DMS53 (cell line): ENCODE measurements around the gene ATG4D.
"Not testable (repeated sequence)": the region's sequence is repeated elsewhere in the genome, so short reads cannot be mapped to it uniquely, and the experiment has no call there.

ENCODE experiments used
- DNase-seq: peaks from one replicate; lab custom pipeline; 2025; lab: John Stamatoyannopoulos, UW

ATG4D gene

DNA sequence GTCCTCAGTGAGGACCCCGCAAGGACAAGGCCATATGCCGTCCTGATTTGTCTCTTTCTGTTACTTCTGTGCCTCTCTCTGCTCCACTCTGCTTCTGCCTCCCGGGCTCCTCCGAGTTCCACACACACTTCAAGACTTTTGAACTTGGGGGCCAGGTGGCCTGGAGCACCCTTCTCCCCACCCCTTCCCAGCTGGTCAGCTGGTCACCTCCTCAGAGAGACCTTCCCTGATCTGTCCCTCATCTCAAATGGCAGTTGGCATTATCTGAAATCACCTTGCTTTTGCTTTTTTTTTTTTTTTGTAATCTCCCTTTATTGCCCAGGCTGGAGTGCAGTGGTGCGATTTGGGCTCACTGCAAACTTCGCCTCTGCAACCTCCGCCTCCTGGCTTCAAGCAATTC lies 24.3 kb upstream of the ATG4D start:
- no peak for DNase-seq

DNA sequence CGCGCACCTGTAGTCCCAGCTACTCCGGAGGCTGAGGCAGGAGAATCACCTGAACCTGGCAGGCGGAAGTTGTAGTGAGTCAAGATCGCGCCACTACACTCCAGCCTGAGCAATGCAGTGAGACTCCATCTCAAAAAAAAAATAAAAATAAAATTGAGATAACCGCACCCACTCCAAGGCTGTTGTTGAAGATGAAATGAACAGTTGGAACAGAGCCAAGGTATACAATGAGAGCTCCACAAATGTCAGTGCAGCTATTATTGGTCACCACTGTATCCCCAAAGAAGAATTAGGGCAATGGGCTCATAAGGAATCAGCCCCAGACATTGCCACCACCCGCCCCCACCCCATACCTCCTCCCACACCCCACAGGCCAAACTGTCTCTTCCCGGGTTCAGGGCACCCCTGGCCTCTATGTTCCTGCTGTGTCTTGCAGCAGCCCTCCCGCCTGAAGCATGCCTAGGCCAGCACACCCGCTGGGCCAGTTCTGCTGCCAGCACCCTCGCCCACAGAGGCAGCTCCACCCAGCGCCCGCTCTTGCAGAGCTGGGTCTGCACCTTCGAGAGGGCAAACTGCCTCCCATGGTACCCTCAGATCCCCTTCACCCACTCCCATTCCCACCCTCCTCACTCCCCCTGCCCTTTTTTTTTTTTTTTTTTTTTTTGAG lies 22.9 kb upstream of the ATG4D start:
- DNase-seq, result peak; percentile 39

DNA sequence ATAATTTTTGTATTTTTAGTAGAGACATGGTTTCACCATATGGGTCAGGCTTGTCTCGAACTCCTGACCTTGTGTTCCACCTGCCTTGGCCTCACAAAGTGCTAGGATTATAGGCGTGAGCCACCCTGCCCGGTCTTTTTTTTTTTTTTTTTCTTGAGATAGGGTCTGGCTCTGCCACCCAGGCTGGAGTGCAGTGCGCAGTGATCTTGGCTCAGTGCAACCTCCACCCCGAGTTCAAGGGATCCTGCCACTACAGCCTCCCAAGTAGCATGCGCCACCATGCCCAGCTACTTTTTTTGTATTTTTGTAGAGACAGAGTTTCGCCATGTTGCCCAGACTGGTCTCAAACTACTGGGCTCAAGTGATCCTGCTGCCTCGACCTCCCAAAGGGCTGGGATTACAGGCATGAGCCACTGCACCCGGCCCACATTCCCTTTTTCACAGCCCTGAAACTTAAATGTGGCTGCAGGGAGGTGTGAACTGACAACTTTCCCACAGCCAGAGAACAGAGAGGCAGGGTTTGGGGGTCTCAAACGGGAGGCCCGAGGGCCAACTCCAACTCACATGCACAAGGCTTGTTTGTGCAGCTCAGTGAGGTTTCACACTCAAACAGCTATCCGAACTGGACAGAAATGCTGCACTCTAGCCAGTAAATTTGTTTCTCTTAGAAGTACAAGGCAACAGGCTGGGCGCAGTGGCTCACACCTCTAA lies 22.1 kb upstream of the ATG4D start:
- no peak for DNase-seq

DNA sequence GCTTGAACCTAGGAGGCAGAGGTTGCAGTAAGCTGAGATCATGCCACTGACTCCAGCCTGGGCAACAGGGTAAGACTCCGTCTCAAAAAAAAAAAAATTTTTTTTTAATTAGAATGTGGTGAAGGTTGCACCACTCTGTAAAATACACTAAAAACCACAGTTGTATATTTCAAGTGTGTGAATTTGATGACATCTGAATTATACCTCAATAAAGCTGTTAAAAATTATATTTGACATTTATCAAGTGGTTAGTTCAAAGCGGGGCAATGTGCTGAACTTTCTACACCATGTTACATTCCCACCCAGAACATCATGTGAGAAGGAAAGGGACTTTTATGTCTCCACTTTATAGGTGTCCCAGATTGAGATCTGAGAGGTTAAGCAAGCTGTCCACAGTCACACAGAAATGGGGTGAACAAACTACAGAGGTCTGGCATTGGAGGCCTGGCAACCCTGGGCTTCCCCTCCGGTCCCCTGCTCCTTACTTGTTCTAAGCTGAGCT lies 20.5 kb upstream of the ATG4D start:
- no peak for DNase-seq

DNA sequence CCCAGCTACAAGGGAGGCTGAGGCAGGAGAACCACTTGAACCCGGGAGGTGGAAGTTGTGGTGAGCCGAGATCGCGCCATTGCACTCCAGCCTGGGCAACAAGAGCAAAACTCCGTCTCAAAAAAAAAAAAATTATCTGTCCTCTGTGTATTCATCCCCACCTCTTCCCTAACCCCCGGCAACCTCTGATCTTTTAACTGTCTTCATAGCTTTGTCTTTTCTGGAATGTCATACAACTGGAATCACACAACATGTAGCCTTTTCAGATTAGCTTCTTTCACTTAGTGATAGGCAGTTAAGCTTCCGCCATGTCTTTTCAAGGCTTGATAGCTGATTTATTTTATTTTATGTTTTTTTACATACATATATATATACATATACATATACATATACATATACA lies 18.1 kb upstream of the ATG4D start:
- DNase-seq, result no peak

DNA sequence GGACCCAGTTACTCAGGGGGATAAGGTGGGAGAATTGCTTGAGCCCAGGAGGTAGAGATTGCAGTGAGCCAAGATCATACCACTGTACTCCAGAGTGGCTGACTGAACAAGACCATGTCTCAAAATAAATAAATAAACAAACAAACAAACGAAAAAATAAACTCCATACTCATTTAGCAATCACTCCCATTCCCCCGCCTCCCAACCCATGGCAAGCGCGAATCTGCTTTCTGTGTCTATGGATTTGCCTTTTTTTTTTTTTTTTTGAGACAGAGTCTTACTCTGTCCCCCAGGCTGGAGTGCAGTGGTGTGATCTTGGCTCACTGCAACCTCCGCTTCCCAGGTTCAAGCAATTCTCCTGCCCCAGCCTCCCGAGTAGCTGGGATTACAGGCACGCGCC lies 16.8 kb upstream of the ATG4D start:
- not testable (repeated sequence) for DNase-seq

DNA sequence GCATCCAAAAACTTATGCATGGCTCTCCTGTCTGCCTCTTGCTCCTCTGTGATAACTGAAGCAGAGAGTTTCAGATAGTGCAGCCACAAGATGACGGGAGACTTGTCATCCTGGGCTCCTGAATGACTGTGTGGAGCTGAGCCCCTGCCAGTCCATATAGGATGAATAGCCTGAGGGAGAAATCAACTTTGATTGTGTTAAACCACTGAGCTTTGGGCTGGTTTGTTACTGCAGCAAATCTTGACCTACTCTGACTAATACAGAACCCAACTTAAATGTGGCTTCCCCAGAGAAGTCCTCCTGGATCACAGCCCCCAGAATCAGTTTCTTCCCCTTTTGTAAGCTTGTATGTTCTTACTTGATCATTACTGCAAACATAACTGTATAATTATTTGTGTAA lies 11.2 kb upstream of the ATG4D start:
- no peak for DNase-seq

DNA sequence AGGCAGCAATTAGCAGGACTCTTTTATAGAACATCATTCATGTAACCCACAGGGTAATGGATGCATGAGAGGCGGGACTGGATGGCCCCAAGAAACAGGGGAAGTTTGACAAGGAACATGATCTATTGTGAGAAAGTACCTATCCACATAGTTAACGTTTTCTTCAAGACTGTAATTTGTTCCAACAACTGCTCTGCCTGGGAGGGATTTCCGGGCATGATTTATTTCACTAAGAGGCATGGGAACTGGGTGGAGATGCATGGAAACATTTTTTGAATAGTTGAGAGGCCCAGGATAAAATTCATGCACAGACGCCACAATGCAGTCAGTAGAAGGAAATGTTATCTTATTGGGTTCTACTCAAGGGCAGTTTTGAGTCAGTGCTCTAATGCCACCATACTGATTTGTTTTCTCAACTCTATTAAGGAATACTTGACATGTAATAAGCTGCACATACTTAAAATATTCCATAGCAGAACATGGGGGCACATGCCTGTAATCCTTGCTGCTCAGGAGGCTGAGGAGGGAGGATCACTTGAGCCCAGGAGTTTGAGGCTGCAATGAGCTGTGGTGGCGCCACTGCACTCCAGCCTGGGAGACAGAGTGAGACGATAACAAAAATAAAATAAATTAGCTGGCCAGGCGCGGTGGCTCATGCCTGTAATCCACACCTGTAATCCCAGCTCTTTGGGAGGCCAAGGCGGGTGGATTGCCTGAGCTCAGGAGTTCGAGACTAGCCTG lies 9.9 kb upstream of the ATG4D start:
- DNase-seq, result no peak

DNA sequence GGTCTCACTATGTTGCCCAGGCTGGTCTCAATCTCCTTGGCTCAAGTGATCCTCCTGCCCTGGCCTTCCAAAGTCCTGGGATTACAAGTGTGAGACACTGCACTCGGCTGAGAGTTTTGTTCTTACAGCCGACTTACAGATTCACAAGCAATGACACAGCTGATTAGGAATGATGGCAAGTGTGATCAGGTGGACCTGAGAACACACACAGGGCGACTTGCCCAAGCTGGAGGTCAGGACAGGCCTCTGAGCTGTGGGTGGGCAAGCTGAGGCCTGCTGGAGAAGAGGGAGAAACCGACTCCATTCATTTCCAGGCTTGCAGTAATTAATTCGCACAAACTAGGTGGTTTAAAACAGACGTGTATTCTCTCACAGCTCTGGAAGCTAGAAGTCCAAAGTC lies 8.1 kb upstream of the ATG4D start:
- DNase-seq, result no peak

DNA sequence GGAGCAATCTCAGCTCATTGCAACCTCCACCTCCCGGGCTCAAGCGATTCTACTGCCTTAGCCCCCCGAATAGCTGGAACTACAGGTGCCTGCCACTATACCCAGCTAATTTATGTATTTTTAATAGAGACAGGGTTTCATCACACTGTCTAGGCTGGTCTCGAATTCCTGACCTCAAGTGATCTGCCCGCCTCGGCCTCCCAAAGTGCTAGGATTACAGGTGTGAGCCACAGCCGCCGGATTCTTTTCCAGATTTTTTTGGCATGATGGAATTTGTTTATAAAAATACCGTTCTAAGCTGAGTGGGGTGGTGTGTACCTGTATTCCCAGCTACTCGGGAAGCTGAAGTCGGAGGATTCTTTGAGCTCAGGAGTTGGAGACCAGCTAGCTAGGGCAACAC lies 6.0 kb upstream of the ATG4D start:
- no peak for DNase-seq

DNA sequence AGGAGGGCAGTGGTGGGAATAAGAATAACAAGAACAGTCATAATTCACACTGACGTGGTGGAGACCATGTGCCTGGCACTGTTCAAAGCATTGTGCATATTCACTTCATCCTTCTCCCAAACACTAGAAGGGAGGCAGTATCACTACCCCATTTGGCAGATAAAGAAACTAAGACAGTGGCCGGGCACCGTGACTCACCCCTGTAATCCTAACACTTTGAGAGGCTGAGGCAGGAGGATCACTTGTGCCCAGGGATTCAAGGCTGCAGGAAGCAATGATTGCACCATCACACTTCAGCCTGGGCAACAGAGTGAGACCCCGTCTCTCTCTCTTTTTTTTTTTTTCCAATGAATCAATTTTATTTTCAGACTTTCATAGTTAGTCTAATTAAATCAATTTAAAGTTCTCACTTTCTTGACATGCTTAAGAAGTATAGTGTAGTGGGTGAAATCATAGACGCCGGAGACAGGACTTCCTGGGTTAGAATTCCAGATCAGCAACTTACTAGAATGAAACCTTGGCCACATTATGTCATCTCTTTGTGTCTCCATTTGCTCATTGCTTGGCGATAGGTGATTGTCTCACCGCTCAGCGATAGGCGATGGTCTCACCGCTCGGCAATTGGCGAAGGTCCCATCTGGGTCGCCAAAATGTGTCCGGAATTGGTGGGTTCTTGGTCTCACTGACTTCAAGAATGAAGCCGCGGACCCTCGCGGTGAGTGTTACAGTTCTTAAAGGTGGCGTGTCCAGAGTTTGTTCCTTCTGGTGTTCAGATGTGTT lies 5.3 kb upstream of the ATG4D start:
- DNase-seq, result no peak

DNA sequence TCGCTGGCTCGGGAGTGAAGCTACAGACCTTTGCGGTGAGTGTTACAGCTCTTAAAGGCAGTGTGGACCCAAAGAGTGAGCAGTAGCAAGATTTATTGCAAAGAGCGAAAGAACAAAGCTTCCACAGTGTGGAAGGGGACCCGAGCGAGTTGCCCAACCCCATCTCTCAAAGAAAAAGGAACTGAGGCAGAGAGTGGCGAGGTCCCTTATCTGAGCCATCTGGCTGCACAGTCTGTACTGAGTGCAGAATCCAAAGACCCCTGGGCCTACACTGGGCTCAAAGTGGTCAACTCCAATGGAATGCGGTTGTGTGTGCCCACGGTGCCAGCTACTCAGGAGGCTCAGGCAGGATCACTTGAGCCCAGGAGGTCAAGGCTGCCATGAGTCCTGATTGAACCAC lies 4.7 kb upstream of the ATG4D start:
- not testable (repeated sequence) for DNase-seq

DNA sequence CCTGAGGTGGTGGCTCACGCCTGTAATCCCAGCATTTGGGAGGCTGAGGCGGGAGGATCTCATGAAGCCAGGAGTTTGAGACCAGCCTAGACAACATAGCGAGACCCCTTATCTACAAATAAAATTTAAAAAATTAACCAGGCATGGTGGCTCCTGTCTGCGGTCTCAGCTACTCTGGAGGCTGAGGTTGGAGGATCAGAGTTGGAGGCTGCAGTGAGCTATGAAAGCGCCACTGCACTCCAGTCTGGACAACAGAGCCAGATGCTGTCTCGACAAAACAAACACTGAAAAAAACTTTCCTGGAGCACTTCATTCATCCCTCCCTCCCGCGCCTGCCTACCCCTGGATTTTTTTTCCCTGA lies 665 bp upstream of the ATG4D start:
- DNase-seq, result peak; percentile 84

DNA sequence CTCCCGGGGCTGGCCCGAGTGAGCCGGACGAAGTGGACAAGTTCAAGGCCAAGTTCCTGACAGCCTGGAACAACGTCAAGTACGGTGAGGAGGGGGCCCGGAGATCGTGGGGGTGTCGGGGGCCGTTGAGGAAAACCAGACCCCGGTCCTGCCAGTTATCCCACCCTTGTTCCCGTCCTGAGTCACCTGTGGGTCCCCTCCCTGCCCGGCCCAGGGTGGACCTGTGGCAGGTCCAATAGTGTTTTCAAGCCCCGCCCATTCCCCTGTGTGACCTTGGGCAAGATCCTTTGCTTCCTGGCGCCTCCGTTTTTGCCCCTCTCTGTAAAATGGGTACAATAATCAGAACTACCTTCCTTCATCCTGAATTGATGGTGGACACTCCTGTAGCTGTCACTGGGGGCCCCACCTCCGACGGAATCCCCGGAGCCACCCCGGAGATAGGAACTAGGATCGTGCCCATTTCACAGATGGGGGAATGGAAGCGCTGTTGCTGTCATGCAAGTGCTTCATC lies 593 bp downstream of the ATG4D start:
- DNase-seq, result peak; percentile 56

DNA sequence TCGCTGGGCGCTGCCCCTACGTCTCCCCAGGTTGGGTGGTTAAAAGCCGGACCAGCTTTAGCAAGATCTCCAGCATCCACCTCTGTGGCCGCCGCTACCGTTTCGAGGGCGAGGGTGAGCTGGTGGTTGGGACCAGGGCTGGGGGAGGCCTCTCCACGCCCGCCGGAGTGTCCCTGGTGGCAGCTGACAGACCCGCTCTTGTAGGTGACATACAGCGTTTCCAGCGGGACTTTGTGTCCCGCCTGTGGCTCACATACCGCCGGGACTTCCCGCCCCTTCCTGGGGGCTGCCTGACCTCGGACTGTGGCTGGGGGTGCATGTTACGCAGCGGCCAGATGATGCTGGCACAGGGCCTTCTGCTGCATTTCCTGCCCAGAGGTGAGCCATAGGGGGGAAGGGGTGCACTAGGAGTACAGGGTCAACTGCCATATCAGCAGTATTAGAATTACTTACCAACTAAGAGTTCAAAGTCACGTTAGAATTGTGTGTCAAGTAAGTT lies 1.1 kb downstream of the ATG4D start:
- DNase-seq, result no peak

DNA sequence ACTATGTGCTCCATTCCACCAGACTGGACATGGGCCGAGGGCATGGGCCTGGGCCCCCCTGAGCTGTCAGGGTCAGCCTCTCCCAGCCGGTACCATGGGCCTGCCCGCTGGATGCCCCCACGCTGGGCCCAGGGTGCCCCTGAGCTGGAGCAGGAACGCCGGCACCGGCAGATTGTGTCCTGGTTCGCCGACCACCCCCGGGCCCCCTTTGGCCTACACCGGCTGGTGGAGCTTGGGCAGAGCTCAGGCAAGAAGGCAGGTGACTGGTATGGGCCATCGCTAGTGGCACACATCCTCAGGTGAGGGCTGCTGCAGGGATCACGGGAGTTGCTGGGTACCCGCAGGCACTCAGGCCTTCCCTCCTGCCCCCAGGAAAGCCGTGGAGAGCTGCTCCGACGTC lies 3.1 kb downstream of the ATG4D start:
- no peak for DNase-seq

DNA sequence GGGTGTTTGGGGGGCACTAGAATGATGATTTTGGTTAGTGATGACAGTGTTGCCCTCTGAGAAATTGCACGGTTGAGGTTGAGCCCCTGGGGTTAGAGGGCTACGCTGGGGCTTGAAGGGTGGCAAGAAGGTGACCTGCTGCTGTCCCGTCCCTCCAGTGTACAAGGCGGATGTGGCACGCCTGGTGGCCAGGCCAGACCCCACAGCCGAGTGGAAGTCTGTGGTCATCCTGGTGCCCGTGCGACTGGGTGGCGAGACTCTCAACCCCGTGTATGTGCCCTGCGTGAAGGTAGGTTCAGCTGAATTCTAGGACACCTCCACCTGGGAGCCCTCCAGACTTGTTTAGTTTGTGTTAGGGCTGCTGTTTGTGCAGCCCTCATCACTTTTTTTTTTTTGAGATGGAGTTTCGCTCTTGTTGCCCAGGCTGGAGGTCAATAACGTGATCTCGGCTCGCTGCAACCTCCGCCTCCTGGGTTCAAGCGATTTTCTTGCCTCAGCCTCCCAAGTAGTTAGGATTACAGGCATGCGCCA lies 5.1 kb downstream of the ATG4D start:
- DNase-seq, result no peak

DNA sequence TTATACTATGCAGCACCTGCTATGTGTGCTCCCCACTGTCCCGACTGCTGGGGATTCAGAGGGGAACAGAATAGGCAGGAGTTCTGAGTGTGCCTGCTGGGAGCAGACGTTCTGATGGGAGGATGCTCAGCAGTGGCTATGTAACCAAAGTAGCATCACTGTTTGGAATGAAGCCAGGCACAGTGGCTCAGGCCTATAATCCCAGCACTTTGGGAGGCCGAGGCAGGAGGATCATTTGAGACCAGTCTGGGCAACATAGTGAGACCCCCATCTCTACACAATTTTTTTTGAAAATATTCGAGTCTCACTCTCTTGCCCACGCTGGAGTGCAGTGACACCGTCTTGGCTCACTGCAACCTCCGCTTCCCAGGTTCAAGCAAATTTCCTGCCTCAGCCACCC lies 6.0 kb downstream of the ATG4D start:
- DNase-seq, result no peak

DNA sequence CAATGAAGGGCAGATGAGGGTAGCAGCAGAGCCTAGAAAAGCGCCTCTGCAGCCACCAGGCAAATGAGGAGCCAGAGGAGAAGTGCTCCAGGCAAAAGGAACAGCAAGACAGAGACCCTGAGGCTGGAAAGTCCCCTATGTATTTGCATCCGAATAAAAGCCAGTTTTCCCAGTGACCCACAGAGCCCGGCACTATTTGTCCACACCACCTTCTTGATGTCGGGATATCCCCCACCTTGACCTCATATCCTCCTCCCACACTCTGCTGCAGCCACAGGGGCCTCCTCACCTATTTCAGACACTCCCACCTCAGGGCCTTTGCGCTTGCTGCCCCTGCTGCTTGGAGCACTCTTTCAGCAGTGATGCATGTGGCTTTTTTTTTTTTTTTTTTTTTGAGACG lies 6.6 kb downstream of the ATG4D start:
- no peak for DNase-seq

DNA sequence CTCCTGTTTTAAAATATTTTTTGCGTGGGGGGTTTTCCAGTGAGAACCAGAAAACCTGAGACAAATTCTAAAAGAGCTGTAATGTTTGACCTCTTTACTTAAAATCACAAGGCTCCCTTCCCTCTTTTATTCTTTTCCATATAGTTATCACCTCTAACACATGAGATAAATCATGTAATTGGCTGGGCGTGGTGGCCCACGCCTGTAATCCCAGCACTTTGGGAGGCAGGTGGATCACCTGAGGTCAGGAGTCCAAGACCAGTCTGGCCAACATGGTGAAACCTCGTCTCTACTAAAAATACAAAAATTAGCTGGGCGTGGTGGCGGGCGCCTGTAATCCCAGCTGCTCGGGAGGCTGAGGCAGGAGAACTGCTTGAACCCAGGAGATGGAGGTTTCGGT lies 7.3 kb downstream of the ATG4D start:
- not testable (repeated sequence) for DNase-seq

DNA sequence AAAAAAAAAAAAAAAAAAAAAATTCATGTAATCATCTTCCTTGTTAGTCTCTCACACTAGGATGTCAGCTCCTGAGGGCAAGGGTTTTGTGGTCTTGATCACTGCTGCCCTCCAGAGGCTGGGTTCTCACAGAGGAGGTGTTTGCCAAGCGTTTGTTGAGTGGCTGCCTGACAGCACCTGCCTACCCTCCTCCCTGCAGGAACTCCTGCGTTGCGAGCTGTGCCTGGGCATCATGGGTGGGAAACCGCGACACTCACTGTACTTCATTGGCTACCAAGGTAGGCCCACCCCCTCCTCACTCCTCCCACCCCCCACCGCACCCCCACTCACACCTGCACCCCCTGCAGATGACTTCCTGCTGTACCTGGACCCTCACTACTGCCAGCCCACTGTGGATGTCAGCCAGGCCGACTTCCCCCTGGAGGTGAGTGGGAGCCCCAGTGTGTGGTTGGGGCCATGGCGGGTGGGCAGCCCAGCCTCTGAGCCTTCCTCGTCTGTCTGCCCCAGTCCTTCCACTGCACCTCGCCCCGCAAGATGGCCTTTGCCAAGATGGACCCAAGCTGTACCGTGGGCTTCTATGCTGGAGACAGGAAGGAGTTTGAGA lies 8.1 kb downstream of the ATG4D start:
- DNase-seq, result peak; percentile 81
